HuH-7.5 (cell line): ENCODE measurements around the gene LSM7.
"Not testable (repeated sequence)": the region's sequence is repeated elsewhere in the genome, so short reads cannot be mapped to it uniquely, and the experiment has no call there.

Source experiments
- DNase-seq: peaks from one replicate; pipeline ENCODE4 v3.0.0; 2011; ENCODE audit warnings: low spot score

The LSM7 gene

DNA sequence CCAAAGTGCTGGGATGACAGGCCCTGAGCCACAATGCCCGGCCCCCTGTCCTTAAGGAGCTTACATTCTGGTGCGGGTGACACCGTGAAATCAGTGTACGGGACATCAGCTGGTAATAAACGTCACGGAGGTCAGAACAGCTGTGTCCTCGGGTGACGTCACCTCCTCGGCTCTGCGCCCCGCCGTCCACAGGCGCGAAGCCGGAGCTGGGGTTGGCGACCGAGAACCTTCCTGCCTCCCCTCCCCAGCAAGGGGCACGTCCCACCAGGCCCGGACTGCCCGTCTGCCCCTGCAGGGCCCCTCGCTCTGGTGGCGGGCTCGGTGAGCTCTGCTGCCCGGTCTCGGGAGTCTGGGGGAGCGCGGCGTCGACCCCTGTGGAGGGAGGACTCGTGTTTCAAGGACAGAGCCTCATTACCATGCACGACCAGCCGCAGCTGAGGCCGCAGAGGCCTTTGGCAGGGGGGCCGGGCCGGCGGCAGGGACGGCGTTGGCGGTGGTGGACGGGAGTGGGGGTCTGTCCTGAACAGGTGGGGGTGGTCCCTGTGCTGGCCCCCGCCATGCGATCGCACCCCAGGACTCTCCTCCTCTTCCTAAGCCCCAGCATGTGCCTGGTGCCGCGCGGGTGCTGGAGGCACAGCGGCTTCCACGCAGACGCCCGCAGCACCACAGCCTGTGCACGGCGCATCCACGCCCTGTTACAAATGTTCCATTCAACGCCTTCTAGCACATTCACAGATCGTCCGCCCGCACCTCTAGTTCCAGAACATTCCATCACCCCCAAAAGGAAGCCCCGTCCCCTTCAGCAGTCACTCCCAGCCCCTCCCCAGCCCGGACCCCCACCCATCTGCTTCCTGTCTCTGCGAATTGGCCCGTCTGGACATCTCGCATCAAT lies 25.8 kb downstream of the LSM7 start:
- no peak for DNase-seq

DNA sequence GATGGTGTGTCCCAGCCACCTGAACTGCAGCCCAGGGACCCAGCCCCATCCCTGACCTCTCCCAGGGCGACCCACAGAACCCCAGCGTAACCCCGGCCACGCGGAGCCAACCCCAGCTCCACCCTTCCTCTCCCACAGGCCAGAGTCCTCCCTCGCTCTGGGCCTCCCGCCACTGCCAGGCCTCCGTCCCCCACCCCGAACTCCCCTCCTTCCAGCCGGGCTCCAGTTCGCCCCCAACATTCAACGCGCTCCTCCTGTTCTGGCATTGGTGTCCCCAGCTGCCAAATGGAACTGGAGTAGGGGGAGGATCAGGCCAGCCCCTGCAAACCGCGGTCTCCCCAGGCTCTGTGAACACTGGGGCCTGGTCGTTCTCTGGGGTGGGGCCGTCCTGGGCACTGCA lies 27.9 kb downstream of the LSM7 start:
- DNase-seq, result no peak

- no peak for DNase-seq
Measured at GRCh38 chr19:2296141-2296540, 32.2 kb downstream of the LSM7 start.

DNA sequence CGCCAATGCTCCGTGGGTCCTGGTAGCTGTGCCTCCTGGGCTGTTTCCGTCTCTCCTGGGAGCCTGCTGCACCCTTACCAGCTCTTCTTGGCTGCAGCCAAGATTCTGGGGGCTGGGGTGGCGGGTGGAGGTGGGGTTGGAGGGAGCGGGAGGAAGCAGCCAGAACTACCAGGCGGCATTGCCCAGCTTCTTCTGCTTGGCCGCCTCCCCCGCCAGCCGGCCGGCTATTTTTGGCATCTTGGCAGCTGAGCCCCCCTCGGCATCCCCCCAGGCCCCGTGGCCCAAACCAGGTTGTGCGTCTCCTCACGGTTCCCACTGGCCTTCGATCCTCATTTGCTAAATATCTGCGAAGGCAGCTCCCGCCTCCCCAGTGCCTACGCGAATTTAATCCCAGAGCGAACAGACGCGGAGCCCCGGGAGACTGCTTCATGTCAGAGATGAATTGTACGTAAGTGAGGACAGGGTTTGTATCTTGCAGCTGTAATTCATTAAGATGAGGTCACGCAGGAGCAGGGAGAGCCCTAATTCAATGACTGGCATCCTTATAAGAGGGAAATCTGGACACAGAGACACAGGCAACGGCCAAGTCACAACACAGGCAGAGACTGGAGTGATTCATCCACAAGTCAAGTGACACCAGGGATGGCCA lies 33.6 kb downstream of the LSM7 start:
- no peak for DNase-seq

DNA sequence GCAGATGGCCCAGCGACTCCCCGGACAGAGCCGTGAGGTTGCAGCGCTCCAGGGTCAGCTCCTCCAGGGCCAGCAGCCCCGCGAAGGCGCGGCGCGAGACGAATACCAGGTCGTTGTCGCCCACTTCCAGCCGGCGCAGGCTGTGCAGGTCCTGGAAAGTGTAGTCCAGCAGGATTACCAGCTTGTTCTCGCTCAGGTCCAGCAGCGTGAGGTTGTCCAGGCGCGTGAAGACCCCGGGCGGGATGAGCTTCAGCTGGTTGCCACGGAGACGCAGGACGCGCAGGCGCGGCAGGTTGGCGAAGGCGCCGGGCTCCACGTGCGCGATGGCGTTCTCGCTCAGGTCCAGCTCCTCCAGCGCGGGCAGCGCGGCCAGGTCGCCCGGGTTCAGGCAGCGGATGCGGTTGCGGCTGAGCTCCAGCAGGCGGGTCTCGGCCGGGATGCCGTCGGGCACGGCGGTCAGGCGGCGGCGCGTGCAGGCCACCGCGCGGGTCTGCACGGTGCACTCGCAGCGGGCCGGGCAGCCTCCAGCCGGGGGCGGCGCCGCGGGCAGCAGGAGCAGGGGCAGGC lies 37.1 kb downstream of the LSM7 start:
- no peak for DNase-seq

DNA sequence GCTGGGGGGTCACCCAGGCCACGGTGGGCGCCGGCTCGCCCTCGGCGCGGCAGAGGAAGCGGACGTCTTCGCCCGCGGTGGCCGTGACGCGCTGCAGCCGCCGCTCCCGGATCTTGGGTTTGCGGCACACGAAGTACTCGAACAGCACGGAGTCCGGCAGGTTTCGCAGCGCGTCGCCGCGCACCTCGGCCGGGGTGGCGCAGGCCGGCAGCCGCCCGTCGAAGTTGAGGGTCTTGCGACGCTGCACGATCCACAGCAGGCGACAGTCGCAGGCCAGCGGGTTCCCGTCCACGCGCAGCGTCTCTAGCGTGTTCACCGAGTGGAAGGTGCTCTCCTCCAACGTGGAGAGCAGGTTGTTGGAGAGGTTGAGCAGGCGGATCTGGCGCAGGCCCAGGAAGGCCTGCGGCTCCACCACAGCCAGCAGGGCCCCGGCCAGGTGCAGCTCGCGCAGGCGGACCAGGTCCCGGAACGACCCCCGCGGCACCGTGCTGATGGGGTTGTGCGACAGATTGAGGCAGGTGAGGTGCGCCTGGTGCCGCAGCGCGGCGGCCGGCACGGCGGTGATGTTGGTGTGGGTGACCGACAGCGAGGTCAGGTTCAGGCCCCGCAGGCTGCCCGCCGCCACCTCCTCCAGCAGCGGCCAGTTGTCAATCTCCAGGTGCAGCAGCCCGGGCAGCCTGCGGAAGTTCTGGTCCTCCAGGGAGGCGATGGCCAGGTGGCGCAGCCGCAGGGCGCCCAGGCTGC lies 37.8 kb downstream of the LSM7 start:
- DNase-seq, result no peak

- DNase-seq, result no peak
Measured at GRCh38 chr19:2289714-2290435, 38.5 kb downstream of the LSM7 start.

DNA sequence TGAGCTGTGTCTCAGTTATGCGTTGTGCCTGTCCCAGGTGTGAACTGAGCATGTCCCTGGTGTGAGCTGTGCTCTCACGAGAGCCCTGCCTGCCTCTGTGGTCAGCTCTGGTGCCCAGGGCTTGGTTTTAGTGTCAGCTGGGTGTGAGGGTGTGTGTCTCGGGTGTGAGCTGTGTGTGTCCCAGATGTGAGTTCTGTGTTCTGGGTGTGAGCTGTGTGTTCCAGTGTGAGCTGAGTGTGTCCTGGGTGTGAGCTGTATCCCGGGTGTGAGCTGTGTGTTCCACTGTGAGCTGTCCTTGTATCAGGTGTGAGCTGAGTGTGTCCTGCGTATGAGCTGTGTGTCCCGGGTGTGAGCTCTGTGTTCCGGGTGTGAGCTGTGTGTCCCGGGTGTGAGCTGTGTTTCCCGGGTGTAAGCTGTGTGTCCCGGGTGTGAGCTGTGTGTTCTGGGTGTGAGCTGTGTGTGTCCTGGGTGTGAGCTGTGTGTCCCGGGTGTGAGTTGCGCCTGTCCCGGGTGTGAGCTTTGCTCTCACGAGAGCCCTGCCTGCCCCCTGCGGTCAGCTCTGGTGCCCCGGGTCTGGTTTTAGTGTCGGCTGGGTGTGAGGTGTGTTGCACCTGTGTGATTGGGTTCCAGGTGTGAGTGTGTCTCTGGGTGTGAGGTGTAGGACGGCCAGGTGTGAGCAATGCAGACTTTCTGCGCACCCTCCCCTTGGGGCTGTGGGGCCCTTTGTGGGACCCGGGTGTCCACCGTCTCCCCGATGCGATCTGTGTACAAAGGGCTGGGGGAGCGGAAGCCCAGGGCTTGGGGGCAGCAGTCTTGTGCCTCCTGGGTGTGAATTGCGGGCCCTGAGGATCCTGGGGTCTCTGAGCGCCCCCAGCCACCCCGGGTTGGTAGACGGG lies 39.3 kb downstream of the LSM7 start:
- no peak for DNase-seq

- no peak for DNase-seq
Measured at GRCh38 chr19:2288338-2288817, 40.0 kb downstream of the LSM7 start.

DNA sequence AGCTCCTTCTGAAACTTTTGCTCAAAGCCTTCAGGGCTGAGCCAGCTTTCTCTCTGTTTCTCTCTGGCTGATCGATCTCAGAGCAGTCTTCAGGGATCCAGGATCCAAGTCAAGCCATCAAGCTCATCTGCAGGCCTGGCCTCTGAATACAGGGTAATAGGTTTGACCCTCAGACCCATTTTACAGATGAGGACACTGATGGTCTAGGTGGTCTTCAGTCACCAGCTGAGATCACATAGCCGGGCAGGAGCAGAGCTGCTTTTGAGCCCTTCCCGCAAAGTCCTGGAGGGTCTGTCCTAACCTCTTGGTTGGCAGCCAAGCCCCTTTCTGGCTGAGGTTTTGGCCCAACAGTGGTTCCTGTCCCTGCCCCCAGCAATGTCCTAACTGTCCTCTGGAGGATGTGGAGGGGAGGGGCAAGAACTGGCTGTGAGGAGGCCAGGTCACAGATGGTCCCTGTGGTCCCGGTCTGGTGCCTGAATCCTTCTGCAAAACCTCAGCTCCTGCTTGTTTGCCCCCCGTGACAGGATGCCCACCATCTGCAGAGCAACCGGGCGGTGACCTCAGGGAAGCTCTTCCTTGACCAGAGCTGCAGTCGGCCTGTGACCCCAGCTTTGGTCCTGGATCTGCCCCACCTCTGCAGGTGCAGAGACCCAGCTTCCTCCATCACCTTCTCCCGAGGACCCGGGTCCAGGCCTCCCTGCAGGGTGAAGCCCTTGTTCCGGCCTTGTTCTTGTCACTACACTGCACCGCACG lies 40.6 kb downstream of the LSM7 start:
- DNase-seq, result no peak

GRCh38 chr19:2286402-2287140 lies 41.8 kb downstream of the LSM7 start:
- DNase-seq, result no peak

GRCh38 chr19:2283835-2284507 lies 44.4 kb downstream of the LSM7 start:
- no peak for DNase-seq

GRCh38 chr19:2282862-2283237 lies 45.5 kb downstream of the LSM7 start:
- DNase-seq, result no peak

DNA sequence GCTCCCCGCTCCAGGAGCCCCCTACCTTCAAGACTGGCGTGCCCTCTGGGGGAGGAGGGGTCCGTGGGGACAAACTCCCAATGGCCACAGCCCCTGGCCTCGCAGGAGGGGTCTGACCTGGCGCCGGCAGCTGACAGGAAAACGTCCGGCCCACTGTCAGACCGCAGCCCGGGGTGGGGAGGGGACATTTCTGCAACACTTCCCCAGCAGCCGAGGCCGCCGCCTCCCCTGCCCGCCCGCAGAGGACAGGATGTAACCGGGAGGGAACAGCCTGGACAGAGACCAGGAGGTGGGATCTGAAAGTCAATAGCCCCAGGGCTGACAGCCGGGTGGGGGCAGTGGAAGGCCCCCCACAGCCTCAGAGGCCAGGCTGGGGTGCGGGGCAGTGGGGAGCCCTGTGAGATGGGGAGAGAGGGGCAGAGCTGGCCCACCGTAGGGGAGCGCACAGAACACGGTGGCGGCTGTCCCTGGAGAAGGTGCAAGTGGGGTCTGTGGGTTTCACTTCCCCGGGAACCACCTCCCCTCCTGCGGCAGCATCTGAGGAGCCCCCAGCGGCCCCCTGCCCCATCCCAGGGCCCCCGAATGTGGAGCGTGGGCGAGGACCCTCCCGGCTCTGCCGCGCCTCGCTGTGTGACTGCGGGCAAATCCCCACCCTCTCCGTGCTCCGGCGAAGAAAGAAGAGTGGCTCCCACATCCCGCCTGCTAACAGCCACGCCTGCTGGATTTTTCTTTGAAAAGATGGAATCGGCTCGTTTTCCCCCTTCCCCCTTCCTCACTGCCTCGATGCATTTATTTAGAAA lies 46.1 kb downstream of the LSM7 start, which contains the start of gene PEAK3:
TSS of gene PEAK3 (minus strand) at position 114 of the 800 bp plus-strand sequence. CDS start 1,244 bp downstream, outside the sequence.
- no peak for DNase-seq

- not testable (repeated sequence) for DNase-seq
Measured at GRCh38 chr19:2281265-2282061, 46.9 kb downstream of the LSM7 start.

GRCh38 chr19:2280633-2281264 lies 47.6 kb downstream of the LSM7 start:
- DNase-seq, result no peak
